T-helper 2 cell treated with Interferon-gamma antibody and Interleukin-4, amounts not matched to agents 5 μg/mL and 100 μg/mL, for 36 hours (primary cell): ENCODE results near the gene EHMT1.
"Not testable (repeated sequence)": the region's sequence is repeated elsewhere in the genome, so short reads cannot be mapped to it uniquely, and the experiment has no call there.

Experiments
- DNase-seq: peaks from one replicate; pipeline ENCODE4 v3.0.0; 2021; ENCODE audit warnings: low spot score
- H3K27ac Mint-ChIP-seq: one replicate; pipeline ENCODE4 v1.8.0; 2021; ENCODE audit warnings: mild to moderate bottlenecking, mixed read lengths
- H3K27me3 Mint-ChIP-seq: one replicate; pipeline ENCODE4 v1.8.0; 2021; ENCODE audit warnings: low read depth, mixed read lengths
- H3K36me3 Mint-ChIP-seq: one replicate; pipeline ENCODE4 v1.8.0; 2021; ENCODE audit warnings: low read depth, mixed read lengths
- H3K4me1 Mint-ChIP-seq: one replicate; pipeline ENCODE4 v1.8.0; 2021; ENCODE audit warnings: low read depth, mixed read lengths
- H3K4me3 Mint-ChIP-seq: one replicate; pipeline ENCODE4 v1.8.0; 2022; ENCODE audit warnings: mild to moderate bottlenecking, moderate library complexity, mixed read lengths
- H3K9me3 Mint-ChIP-seq: one replicate; pipeline ENCODE4 v1.8.0; 2021; ENCODE audit warnings: mixed read lengths

The EHMT1 gene

DNA sequence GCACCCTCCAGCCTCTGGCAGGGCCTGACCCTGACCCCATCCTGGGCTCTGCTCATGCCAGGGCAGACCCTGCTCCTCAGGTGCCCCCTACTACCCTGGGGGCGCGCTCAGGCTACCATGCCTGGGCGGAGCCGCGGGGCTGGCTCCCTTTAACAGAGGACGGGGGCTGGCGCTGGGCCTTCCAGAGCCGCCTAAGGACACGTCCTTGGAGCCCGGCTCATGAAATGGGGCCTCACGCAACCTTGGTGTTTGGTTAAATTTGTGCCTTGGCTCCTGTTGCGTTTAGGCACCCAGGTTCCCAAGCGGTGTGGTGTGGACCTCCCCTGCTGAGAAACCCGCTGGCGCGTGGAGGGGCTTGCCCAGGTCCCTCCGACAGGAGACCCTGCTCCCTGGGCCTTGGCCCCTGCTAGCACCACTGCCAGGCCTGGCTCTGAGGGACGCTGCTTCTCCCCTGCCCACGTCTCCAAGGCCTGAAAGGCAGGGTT, 3.4 kb upstream of the EHMT1 start:
- no peaks in the 10 kb centered on the region for H3K27me3 Mint-ChIP-seq
- peaks cover 16% of the 10 kb centered on the region for H3K36me3 Mint-ChIP-seq
- H3K4me3 Mint-ChIP-seq, result no peak overlapping the region
- no peak overlapping the region for H3K27ac Mint-ChIP-seq
- no peaks in the 10 kb centered on the region for H3K9me3 Mint-ChIP-seq
- DNase-seq, result no peak
- peaks cover 17% of the 10 kb centered on the region for H3K4me1 Mint-ChIP-seq

DNA sequence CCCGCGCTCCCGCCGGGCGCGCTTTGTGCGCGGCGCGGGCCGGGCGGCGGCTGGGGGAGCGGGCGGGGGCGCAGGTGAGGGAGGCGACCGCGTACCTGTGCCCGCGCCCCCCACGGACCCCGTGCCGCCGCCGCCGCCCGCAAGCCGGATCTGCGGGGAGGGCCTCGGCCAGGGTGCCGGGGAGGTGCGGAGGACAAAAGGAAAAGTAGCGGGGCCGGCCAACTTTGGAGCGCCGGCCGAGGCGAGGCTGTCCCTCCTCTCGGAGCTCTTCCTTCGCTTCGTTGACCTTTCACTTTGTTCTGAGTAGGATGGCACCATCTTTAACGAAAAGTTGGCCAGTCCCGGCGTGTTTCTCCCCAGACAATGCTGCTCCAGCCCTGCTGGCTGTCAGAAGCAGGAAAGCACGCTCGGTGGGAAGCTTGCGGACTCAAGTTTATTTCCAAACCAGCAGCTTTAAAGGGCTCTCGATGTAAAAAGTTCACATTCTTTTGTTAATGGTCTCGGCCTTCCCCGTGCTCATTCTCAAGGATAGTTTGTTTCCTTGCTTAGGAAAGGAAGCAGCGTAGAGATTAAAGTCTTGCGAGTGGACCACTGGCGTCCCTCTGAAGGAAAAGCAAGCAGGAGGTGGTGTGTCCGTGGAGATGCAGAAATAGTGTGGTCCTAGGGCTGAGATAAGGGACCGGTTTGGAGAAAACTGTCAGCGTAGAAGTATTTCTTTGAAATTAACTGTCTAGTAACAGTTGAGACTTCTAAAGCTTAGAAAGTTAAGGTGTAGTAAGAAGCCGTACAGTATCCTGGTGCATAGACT, 639 bp downstream of the EHMT1 start:
- Mint-ChIP-seq H3K36me3 (peaks cover 18% of the 10 kb centered on the region), H3K4me1 (peaks cover 29% of the 10 kb centered on the region), H3K27me3 (no peaks in the 10 kb centered on the region), H3K27ac (peak overlapping the region; percentile 55), H3K9me3 (no peaks in the 10 kb centered on the region), H3K4me3 (peak overlapping the region; percentile 83)
- DNase-seq, result no peak

DNA sequence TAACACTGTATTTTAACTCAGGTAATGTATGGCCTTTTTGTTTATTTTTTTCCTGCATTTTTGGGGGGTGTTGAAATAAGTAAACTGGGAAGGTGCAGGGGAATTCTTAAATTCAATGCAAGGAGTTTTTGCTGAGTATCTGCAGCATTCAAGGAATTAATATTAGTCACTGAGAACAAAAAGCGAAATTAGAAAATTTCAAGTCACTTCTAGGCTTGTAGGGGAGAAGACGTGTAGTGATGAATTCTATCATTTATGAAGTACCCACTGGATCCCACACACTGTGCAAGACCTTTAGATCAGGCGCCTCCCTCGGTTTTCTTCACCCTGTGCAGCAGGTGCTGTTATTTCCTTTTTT, 1.2 kb downstream of the EHMT1 start:
- H3K9me3 Mint-ChIP-seq, result no peaks in the 10 kb centered on the region
- no peak for DNase-seq
- peak overlapping the region; percentile 55 for H3K27ac Mint-ChIP-seq
- no peaks in the 10 kb centered on the region for H3K27me3 Mint-ChIP-seq
- peaks cover 15% of the 10 kb centered on the region for H3K36me3 Mint-ChIP-seq
- peak overlapping the region; percentile 83 for H3K4me3 Mint-ChIP-seq
- H3K4me1 Mint-ChIP-seq, result peaks cover 29% of the 10 kb centered on the region

DNA sequence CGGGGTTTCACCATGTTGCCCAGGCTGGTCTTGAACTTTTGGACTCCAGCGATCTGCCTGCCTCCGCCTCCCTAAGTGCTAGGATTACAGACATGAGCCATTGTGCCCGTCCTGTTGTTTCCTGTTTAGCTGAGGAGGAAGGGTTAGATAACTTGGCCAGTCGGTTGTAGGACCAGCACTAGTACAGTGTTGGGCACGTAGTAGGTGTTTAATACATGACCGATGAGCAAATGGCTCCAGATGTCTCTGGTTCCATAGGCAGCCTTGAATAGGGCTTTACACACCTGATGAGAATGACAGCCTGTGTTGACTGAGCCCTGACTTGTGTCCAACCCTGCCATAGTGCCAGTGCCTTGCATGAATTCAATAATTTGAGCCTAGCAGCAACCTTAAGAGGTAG, 1.8 kb downstream of the EHMT1 start:
- DNase-seq, result no peak
- H3K4me3 Mint-ChIP-seq, result peak overlapping the region; percentile 14
- no peak overlapping the region for H3K27ac Mint-ChIP-seq
- peaks cover 35% of the 10 kb centered on the region for H3K4me1 Mint-ChIP-seq
- H3K9me3 Mint-ChIP-seq, result no peaks in the 10 kb centered on the region
- no peaks in the 10 kb centered on the region for H3K27me3 Mint-ChIP-seq
- peaks cover 19% of the 10 kb centered on the region for H3K36me3 Mint-ChIP-seq

DNA sequence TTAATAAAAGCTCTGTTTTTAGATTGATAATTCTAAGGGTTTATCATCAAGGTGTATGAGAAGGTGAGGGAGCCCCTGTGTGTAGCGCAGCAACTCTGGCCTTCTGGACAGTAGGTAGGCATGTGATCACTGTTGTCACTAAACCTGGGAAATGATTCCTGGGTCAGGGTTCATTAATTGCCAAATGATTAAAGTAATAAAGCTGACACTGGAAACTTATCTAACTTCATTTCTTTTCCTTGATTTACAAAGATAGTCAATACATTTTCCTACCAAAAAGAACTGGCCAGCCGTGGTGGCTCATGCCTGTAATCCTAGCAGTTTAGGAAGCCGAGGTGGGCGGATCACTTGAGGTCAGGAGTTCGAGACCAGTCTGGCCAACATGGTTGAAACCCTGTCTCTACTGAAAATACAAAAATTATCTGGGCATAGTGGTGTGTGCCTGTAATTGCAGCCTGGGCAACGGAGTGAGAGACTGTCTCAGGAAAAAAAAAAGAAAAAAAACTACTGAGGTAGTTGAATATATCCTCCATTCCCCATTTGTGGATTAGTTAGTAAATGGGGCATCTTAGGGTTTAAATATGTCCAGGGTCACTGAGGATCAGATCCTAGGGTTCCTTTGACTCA, 2.4 kb downstream of the EHMT1 start:
- peak overlapping the region; percentile 14 for H3K4me3 Mint-ChIP-seq

DNA sequence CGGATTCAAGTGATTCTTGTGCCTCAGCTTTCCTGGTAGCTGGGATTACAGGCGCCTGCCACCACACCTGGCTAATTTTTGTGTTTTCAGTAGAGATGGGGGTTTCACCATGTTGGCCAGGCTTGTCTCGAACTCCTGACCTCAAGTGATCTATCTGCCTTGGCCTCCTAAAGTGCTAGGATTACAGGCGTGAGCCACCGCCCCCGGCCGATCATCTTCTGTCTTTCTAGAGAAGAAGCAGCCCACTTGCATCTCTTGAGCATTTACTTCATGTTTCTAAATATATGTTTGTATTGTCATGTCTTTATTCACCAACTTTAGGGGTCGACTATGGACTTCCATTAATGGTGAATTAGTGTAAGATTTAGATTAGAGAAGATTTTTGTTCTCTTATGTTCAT, 3.4 kb downstream of the EHMT1 start:
- not testable (repeated sequence) for DNase-seq, H3K9me3 Mint-ChIP-seq, H3K27me3 Mint-ChIP-seq, H3K4me3 Mint-ChIP-seq
- peak overlapping the region; percentile 49 for H3K27ac Mint-ChIP-seq
- peaks cover 36% of the 10 kb centered on the region for H3K4me1 Mint-ChIP-seq
- peaks cover 19% of the 10 kb centered on the region for H3K36me3 Mint-ChIP-seq

More for the DNA sequence above, 2.4 kb downstream of the EHMT1 start:
- H3K4me1 Mint-ChIP-seq, result peaks cover 35% of the 10 kb centered on the region
- H3K9me3 Mint-ChIP-seq, result no peaks in the 10 kb centered on the region
- no peak overlapping the region for H3K27ac Mint-ChIP-seq
- no peaks in the 10 kb centered on the region for H3K27me3 Mint-ChIP-seq
- H3K36me3 Mint-ChIP-seq, result peaks cover 20% of the 10 kb centered on the region
- no peak for DNase-seq

DNA sequence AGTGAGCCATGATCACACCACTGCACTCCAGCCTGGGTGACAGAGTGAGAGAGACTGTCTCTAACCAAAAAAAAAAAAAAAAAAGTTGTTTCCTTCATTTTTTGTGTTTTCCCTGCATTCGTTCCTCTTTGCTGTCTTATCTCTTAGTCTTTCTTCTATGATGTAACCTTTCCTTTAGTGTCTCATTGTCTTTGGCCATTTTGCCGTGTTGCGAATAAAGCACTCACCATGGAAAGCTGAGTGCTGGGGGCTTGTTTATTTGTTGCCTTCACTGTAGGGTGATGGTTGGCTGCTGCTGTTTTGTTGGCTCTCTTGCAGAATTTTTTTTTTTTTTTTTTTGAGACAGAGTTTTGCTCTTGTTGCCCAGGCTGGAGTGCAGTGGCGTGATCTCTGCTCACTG, 7.7 kb downstream of the EHMT1 start:
- DNase-seq, result no peak
- Mint-ChIP-seq H3K36me3 (peaks cover 22% of the 10 kb centered on the region), H3K4me3 (peak overlapping the region; percentile 51), H3K4me1 (peaks cover 33% of the 10 kb centered on the region), H3K27me3 (no peaks in the 10 kb centered on the region), H3K9me3 (no peaks in the 10 kb centered on the region), H3K27ac (no peak overlapping the region)

DNA sequence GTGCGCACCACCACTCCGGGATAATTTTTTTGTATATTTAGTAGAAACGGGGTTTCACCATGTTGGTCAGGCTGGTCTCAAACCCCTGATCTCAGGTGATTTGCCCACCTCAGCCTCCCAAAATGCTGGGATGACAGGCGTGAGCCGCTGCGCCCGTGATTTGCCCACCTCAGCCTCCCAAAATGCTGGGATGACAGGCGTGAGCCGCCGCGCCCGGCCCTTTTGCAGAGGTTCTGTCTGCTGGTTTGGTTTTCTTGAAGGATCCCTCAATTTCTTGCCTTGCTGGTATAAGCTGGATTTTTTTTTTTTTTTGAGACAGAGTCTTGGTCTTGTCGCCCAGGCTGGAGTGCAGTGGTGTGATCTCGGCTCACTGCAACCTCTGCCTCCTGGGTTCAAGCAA, 8.6 kb downstream of the EHMT1 start:
- peaks cover 33% of the 10 kb centered on the region for H3K4me1 Mint-ChIP-seq
- H3K9me3 Mint-ChIP-seq, DNase-seq, H3K27ac Mint-ChIP-seq, H3K27me3 Mint-ChIP-seq: not testable (repeated sequence)
- peak overlapping the region; percentile 15 for H3K4me3 Mint-ChIP-seq
- peaks cover 22% of the 10 kb centered on the region for H3K36me3 Mint-ChIP-seq

DNA sequence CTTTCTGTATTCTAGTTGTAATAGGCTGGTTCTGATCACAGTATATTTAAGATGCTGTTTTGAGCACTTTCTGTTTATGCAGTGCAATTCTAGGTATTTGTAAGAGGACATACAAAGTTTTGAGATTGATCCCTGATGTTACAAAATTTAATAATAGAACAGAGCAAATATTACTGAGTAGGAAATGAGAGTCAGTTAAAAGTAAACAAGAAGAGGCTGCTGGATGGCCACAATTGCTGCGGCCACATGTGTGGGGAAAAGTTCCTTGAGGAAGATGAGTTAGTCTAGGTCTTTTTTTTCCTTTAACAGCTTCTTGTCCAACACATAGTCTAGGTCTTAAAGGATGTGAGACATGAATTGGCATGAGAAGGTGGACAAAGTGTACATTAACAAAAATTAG, 11.3 kb downstream of the EHMT1 start:
- Mint-ChIP-seq H3K27me3 (no peaks in the 10 kb centered on the region), H3K4me1 (peaks cover 33% of the 10 kb centered on the region), H3K27ac (peak overlapping the region; percentile 42), H3K4me3 (peak overlapping the region; percentile 19), H3K9me3 (no peaks in the 10 kb centered on the region), H3K36me3 (peaks cover 18% of the 10 kb centered on the region)
- DNase-seq, result no peak

DNA sequence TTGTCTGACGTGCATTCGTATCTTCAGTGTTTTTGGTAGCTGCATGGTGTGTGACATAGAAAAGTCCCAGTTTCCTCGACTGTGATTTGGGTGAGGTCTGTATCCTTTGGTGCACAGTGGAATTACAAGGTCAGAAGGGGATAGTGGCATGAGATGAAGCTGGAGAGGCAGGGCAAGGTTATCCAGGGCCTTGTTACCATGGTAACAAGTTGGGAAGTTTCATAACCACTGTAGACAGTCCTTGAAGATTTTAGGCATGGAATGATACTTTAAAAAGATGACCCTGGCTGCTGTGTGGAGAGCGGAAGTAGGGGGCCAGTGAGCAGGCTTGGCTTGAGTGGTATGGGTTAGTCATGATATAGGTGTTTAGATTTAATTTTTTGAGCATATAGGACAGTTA, 11.9 kb downstream of the EHMT1 start:
- H3K27me3 Mint-ChIP-seq, result no peaks in the 10 kb centered on the region
- H3K36me3 Mint-ChIP-seq, result peaks cover 15% of the 10 kb centered on the region
- DNase-seq, result no peak
- H3K27ac Mint-ChIP-seq, result peak overlapping the region; percentile 16
- peaks cover 29% of the 10 kb centered on the region for H3K4me1 Mint-ChIP-seq
- peak overlapping the region; percentile 21 for H3K4me3 Mint-ChIP-seq
- no peaks in the 10 kb centered on the region for H3K9me3 Mint-ChIP-seq

DNA sequence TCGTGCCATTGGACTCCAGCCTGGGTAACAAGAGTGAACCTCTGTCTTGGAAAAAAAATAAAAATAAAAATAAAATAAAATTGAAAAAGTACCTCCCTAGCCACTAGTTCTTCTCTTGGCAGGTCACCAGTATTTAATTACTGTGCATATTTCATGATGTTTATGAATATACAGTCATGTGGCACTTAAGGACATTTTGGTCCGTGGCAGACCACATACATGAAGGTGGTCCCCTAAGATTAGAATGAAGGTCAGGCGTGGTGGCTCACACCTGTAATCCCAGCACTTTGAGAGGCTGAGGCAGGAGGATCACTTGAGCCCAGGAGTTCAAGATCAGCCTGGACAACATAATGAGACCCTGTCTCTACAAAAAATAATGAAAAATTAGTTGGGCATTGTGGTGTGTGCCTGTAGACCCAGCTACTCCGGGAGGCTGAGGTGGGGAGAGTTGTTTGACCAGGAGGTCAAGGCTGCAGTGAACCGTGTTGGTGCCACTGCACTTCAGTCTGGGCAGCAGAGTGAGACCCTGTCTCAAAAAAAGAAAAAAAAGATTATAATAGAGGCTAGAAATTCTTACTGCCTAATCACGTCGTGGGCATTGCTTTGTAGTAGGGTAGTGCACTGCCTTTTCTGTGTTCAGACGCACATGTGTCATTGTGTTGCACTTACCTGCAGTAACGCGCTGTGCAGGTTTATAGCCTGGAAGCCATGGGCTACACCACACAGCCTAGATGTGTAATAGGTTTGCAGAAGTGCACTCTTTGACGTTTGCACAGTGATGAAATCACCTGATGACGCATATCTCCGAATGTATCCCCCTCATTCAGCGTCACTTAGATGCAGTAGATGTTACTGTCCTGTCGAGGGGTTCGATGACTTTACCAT, 12.8 kb downstream of the EHMT1 start:
- Mint-ChIP-seq H3K4me1 (peaks cover 27% of the 10 kb centered on the region), H3K27ac (no peak overlapping the region), H3K9me3 (no peaks in the 10 kb centered on the region), H3K27me3 (no peaks in the 10 kb centered on the region), H3K36me3 (peaks cover 15% of the 10 kb centered on the region), H3K4me3 (no peak overlapping the region)
- DNase-seq, result no peak

DNA sequence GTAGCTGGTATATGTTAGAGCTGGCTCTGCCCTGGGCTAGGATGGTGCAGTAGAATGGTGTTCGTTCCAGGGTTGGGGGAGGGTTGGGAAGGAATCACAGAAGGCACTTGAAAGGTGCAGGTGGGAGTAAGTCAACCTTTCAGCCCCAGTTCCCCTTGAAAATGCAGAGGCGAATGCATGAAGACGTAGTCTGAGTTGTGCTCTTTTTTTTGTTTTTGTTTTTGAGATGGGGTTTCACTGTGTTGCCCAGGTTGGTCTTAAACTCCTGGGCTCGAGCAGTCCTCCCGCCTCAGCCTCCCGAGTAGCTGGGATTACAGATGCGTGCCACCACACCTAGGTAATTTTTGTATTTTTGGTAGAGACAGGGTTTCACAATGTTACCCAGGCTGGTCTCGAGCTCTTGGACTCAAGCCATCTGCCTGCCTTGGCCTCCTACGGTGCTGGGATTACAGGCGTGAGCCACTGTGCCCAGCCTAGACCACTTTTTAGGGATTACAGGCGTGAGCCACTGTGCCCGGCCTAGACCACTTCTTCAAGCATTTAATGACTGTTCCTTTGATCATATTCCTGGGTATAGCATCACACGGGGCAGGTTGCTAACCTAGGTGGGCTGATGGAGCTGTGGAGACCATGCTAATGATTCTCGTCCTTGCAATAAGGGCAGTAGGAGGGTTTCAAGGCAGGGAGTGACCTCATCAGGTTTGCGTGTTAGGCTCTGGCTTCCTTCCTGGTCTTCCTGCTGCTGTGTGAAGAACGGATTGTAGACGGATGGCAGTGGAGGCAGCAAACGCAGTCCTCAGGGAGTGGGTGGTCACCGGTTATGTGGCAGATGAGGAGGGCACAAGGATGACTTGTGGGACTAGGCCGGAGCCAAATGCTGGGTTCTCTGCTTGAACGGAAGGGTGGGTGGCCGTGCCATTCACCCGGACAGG, 13.7 kb downstream of the EHMT1 start:
- no peaks in the 10 kb centered on the region for H3K9me3 Mint-ChIP-seq
- H3K4me1 Mint-ChIP-seq, result peaks cover 26% of the 10 kb centered on the region
- H3K27ac Mint-ChIP-seq, result peak overlapping the region; percentile 63
- peaks cover 15% of the 10 kb centered on the region for H3K36me3 Mint-ChIP-seq
- DNase-seq, result no peak
- H3K4me3 Mint-ChIP-seq, result no peak overlapping the region
- no peaks in the 10 kb centered on the region for H3K27me3 Mint-ChIP-seq

DNA sequence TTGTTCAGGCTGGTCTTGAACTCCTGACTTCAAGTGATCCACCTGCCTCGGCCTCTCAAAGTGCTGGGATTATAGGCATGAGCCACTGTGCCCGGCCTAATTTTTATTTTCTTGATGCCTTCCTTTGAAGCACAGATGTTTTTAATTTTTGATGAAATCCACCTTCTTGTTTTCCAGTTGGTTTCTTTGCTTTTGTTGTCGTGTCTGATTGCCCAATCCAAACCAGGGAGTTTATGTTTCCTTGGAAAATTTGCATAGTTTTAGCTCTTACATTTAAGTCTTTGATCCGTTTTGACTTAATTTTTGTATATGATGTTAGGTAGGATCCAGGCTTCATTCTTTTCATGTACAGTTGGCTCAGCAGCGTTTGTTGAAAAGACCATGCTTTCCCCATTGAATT, 15.2 kb downstream of the EHMT1 start:
- no peak overlapping the region for H3K27ac Mint-ChIP-seq
- H3K36me3 Mint-ChIP-seq, result peaks cover 6% of the 10 kb centered on the region
- no peak for DNase-seq
- H3K4me1 Mint-ChIP-seq, result peaks cover 19% of the 10 kb centered on the region
- H3K9me3 Mint-ChIP-seq, result no peaks in the 10 kb centered on the region
- H3K27me3 Mint-ChIP-seq, result no peaks in the 10 kb centered on the region
- no peak overlapping the region for H3K4me3 Mint-ChIP-seq
